Mesenteric fat pad (tissue), 1 donor: ENCODE measurements around the gene SORCS3. TPM values are rescaled to one million over a fixed set of nuclear protein-coding genes. Genes with fewer than 3 reads are reported as not detected.

Experiments
- DNase-seq: peaks from one replicate; pipeline ENCODE4 v3.0.0-alpha.2; 2020; ENCODE audit warnings: low spot score
- total RNA-seq: library from RNA; stranded (reverse); fragmentation: NEBNext Ultra II Directional; extraction: Animal tissue kit (Norgen Biotek cat#: 25700); gene quantifications from one replicate; pipeline ENCODE4 v1.2.1, GENCODE V29; 2021
- donor health status: DM: yes; HTN: yes; CAD: no.

Gene SORCS3
- total RNA-seq, 1 donor from 2014 or later = not detected

- DNase-seq = no peak
These were observed 133.1 kb downstream of the SORCS3 start for GRCh38 chr10:104774234-104774633.

GRCh38 chr10:104777086-104777799, 136.2 kb downstream of the SORCS3 start:
- no peak for DNase-seq

GRCh38 chr10:104778371-104778770, 137.3 kb downstream of the SORCS3 start:
- DNase-seq = no peak

- no peak for DNase-seq
These were observed 138.6 kb downstream of the SORCS3 start for GRCh38 chr10:104779701-104780100.

GRCh38 chr10:104780165-104780564, 139.1 kb downstream of the SORCS3 start:
- DNase-seq = no peak

- DNase-seq = no peak
These were observed 140.0 kb downstream of the SORCS3 start for GRCh38 chr10:104780946-104781595.

- no peak for DNase-seq
These were observed 143.4 kb downstream of the SORCS3 start for GRCh38 chr10:104784452-104784851.

- no peak for DNase-seq
These were observed 150.4 kb downstream of the SORCS3 start for GRCh38 chr10:104791471-104791870.

- DNase-seq = no peak
These were observed 154.3 kb downstream of the SORCS3 start for GRCh38 chr10:104795411-104795810.

- no peak for DNase-seq
These were observed 155.7 kb downstream of the SORCS3 start for GRCh38 chr10:104796823-104797222.

GRCh38 chr10:104802941-104803340, 161.9 kb downstream of the SORCS3 start:
- DNase-seq = no peak

- no peak for DNase-seq
These were observed 163.8 kb downstream of the SORCS3 start for GRCh38 chr10:104804880-104805279.

GRCh38 chr10:104806801-104807200, 165.7 kb downstream of the SORCS3 start:
- no peak for DNase-seq

GRCh38 chr10:104807581-104808310, 166.7 kb downstream of the SORCS3 start:
- DNase-seq = no peak

- no peak for DNase-seq
These were observed 168.4 kb downstream of the SORCS3 start for GRCh38 chr10:104809288-104810090.

- DNase-seq = no peak
These were observed 170.1 kb downstream of the SORCS3 start for GRCh38 chr10:104811166-104811565.

- no peak for DNase-seq
These were observed 175.4 kb downstream of the SORCS3 start for GRCh38 chr10:104816501-104816900.

GRCh38 chr10:104819731-104820130, 178.6 kb downstream of the SORCS3 start:
- DNase-seq = no peak

- no peak for DNase-seq
These were observed 181.0 kb downstream of the SORCS3 start for GRCh38 chr10:104822088-104822487.

GRCh38 chr10:104824380-104825006, 183.4 kb downstream of the SORCS3 start:
- no peak for DNase-seq

- DNase-seq = no peak
These were observed 190.2 kb downstream of the SORCS3 start for GRCh38 chr10:104831272-104831671.
